Mucosa of descending colon (tissue), 3 donors: ENCODE results near the gene SLC22A31. TPM values are rescaled to one million over a fixed set of nuclear protein-coding genes. Genes with fewer than 3 reads are reported as not detected.
A peak's percentile ranks its signal among the peaks of the same experiment; 100 is the strongest.

Experiments
- ATAC-seq: fragments of 200-7000 bp; cut with Tn5 transposase; one replicate; pipeline ENCODE4 v1.9.1; 2020; ENCODE audit warnings: mild to moderate bottlenecking, moderate library complexity
- DNase-seq, 3 donors: peaks; one replicate each; pipeline ENCODE4 v3.0.0-alpha.2; 2020
- H3K36me3 ChIP-seq: fragments of 200-600 bp; one replicate; pipeline ENCODE4 v1.8.0; 2021; ENCODE audit warnings: low read depth, mild to moderate bottlenecking
- H3K4me1 ChIP-seq: fragments of 200-600 bp; one replicate; pipeline ENCODE4 v1.8.0; 2021; ENCODE audit warnings: low read depth, mild to moderate bottlenecking
- H3K4me3 ChIP-seq: fragments of 200-600 bp; one replicate; pipeline ENCODE4 v1.8.0; 2021; ENCODE audit warnings: mild to moderate bottlenecking
- H3K9me3 ChIP-seq: fragments of 200-600 bp; one replicate; pipeline ENCODE4 v1.8.0; 2021; ENCODE audit warnings: mild to moderate bottlenecking
- intact Hi-C, 2 donors: fragments of 100-400 bp; cut with DNase I in 1 of 2; cut with micrococcal nuclease in 1 of 2; formaldehyde crosslinking; loops; one replicate each; pipeline versions ENCODE4 v1.11.0 to v1.11.1; 2022; cut with DNase I, micrococcal nuclease
- total RNA-seq, 3 donors: library from RNA; stranded (reverse); fragmentation: NEBNext Ultra II Directional in 2 of 3; extraction: Animal tissue kit (Norgen Biotek cat#: 25700) in 2 of 3; gene quantifications; one replicate each; pipeline versions ENCODE4 v1.2.1 to v1.2.4, GENCODE V29; 2021 to 2023
- TF ChIP-seq, protein P1 (sequence below): fragments of 200-600 bp; IDR thresholded peaks from one replicate; pipeline ENCODE4 v1.8.0; 2022; ENCODE audit warnings: antibody characterized with exemption, mild to moderate bottlenecking
- donor health status: DM: no; HTN: no; CAD: no; lungs with moderate emphysema.
- donor health status: DM: no; HTN: no; CAD: no.
- donor health status: DM: no; HTN: yes; CAD: no.

The SLC22A31 gene
- total RNA-seq, 3 donors from 2014 or later, result 0.35 to 1.8 (median 1.1) TPM

DNA sequence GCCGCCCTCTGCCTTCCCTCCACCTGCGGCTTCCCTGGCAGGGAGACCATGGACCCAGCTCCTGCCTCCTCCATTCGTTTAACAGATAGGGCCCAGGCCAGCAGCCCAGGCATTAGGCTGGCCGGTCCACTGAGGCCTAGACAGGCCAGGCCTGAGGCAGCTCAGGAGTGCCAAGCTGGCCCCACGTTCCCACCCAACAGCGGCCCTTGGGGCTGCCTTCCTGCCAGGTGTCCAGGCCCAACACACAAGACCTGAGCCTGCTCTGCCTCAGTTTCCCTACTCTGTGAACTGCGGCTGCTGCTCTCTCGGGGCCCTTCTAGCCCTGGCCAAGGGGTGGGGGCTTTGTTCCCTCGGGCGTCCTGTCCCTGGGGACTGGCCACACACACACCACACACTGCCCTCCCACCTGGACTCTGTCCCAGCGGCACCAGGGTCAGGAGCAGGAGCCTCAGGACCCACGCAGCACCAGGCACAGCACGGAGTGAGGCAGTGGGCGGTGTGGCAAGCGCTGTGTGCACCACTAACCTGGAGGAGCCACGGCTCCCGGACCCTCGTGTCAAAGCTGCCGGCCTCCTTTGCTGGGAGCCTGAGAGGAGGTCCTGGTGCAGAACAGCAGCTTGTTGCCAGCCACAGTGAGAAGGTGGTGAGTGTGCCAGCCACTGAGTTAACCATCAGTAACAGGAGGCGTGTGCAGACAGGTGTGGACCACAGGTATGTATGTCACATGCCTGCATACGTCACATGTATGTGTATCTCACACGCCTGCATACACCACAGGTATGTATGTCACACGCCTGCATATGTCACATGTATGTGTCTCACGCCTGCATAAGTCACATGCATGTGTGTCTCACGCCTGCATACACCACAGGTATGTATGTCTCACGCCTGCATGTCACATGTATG, 43.3 kb downstream of the SLC22A31 start:
- no peaks in the 10 kb centered on the region for H3K36me3 ChIP-seq
- no peak for DNase-seq
- no peak overlapping the region for H3K4me3 ChIP-seq
- TF ChIP-seq, protein P1, sequence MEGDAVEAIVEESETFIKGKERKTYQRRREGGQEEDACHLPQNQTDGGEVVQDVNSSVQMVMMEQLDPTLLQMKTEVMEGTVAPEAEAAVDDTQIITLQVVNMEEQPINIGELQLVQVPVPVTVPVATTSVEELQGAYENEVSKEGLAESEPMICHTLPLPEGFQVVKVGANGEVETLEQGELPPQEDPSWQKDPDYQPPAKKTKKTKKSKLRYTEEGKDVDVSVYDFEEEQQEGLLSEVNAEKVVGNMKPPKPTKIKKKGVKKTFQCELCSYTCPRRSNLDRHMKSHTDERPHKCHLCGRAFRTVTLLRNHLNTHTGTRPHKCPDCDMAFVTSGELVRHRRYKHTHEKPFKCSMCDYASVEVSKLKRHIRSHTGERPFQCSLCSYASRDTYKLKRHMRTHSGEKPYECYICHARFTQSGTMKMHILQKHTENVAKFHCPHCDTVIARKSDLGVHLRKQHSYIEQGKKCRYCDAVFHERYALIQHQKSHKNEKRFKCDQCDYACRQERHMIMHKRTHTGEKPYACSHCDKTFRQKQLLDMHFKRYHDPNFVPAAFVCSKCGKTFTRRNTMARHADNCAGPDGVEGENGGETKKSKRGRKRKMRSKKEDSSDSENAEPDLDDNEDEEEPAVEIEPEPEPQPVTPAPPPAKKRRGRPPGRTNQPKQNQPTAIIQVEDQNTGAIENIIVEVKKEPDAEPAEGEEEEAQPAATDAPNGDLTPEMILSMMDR, result no peak
- peaks cover 5% of the 10 kb centered on the region for H3K4me1 ChIP-seq
- intact Hi-C loops, result no loop called here
- no peak for ATAC-seq
- no peaks in the 10 kb centered on the region for H3K9me3 ChIP-seq

DNA sequence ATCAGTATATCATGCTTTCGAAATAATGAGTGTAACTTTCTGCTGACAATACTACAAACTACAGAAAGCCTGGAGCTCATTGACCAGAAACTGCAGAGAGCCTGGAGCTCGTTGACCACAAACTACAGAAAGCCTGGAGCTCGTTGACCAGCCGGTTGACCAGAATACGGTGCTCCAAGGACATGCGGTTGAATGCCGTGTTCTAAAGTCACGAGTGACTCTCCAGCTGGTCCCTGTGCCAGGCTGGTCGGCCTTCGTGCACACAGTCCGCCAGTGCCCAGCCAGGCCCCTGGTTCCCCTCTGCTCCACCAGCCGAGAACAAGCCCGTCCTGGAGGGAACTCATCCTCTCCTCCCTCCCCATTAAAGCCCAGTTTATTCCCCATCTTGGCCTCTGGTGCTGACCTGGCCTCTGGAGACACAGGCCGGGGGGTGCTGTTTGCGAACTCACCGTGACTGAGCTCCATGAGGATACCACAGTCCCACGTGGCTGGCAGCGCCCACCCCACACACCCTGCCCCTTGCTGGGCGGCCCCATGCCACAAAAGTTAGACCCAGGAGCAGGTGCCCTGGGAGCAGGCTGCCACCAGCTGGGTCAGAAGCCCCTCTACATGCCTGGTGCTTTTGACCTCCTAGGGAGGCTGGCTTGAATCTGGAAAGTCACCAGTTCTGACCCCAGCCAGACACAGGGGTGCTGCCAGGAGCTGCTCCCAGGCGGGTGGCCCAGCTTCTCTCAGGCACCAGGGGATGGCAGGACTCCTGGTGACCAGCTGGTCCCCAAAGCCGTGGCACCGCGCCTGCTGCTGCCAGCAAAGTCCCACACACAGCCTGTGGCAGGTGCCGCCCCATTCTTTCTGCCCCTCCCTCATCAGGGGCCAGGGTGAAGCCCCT, 44.2 kb downstream of the SLC22A31 start:
- TF ChIP-seq, protein P1, result no peak
- H3K36me3 ChIP-seq, result no peaks in the 10 kb centered on the region
- ATAC-seq (peak; percentile 3), DNase-seq (no peak)
- no peaks in the 10 kb centered on the region for H3K9me3 ChIP-seq
- H3K4me3 ChIP-seq, result no peak overlapping the region
- peaks cover 5% of the 10 kb centered on the region for H3K4me1 ChIP-seq
- intact Hi-C loops, result no loop called here

DNA sequence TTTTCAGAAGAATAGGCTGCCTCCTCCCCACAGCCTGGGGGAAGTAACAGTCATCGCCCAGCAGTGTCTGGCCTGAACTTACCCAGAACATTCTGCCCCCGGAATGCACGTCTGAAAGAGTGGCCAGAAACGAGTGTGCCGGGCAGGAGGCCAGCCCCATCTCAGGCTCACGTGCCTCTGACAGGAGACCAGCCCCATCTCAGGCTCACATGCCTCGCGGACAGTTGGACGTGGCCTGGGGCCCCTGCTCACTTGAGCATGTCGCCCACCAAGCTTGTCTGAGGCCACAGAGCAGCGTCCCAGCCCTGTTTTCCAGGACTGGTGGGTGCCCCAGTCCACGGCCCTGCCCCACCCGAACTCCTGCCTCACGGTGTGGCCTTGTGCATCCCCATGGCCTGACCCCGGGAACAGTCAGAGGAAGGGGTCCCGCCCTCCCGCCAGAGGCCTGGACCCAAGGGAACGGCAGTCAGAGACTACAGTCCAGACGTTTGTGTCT, 45.1 kb downstream of the SLC22A31 start:
- peak; percentile 36 for ATAC-seq
- TF ChIP-seq, protein P1, result no peak
- H3K36me3 ChIP-seq, result no peaks in the 10 kb centered on the region
- peaks cover 5% of the 10 kb centered on the region for H3K4me1 ChIP-seq
- no peaks in the 10 kb centered on the region for H3K9me3 ChIP-seq
- no peak overlapping the region for H3K4me3 ChIP-seq
- DNase-seq, result peak in 2 of 3 donors; percentile 48 to 58
- intact Hi-C loops, result no loop called here

DNA sequence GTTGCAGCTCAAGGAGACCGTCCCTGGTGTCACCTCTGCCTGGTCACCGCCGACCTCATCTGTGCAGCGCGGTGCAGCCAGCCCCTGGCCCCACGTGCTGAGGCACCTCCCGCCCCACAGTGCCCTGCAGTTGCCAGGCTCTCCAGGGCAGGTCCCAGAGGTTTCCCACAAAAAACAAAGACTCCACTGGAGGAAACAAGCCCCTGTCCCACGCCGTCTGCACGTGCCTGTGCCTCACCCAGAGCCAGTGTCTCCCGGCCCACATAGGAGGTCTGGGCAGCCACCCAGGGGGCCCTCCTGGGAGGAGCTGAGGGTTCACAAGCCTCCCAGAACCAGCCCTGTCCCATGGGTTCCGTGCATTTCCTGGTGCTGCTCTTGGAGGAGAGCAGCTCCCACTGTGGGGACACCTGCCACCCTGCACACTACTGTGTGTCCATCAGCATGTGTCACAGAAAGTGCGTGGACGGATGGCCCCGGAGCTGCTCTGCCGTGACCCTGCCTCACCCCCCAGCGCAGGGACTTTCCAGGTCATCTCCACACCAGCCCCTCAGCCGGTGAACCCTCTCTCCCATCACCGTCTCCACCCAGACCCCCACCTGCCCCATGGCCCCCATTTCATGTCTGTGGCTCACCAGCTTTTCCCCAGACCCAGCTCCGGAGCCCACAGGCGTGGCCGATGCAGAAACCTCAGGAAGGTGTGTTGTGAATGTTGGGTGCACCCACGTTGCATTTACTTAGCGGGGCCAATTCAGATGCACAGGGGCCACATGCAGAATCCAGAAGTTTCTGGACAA, 45.8 kb downstream of the SLC22A31 start:
- H3K36me3 ChIP-seq, result no peaks in the 10 kb centered on the region
- intact Hi-C loops, result no loop called here
- ATAC-seq, result peak; percentile 31
- no peak overlapping the region for H3K4me3 ChIP-seq
- TF ChIP-seq, protein P1, result no peak
- peaks cover 5% of the 10 kb centered on the region for H3K4me1 ChIP-seq
- H3K9me3 ChIP-seq, result no peaks in the 10 kb centered on the region
- peak in 1 of 3 donors; percentile 46 for DNase-seq

DNA sequence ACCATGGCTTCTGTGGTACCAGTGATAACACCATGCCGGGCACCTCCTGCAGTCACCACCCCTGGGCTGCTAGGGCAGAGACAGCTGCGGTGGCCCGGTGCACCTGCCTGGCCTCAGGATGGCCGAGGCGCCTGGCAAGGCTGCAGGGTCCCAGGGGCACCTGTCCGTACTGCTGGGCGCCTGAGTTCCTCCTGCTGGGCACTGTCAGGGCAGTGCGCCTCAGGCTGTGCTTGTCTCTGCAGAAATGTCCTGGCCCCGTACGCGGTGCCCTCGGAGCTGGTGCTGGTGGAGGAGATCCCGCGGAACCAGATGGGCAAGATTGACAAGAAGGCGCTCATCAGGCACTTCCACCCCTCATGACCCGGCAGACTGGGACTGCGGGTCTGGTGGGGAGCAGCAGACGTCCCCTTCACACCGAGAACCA, 46.5 kb downstream of the SLC22A31 start:
- H3K9me3 ChIP-seq, result no peaks in the 10 kb centered on the region
- TF ChIP-seq, protein P1, result no peak
- H3K4me1 ChIP-seq, result peaks cover 5% of the 10 kb centered on the region
- no peak overlapping the region for H3K4me3 ChIP-seq
- intact Hi-C loops, result no loop called here
- no peaks in the 10 kb centered on the region for H3K36me3 ChIP-seq
- no peak for DNase-seq
- ATAC-seq, result peak; percentile 30
